GM18873 (cell line): ENCODE measurements around the gene PAQR8.

Source experiments
- ATAC-seq: cut with Tn5 transposase; IDR thresholded peaks from one replicate; pipeline ENCODE4 v1.9.1; 2021; ENCODE audit warnings: mild to moderate bottlenecking, moderate library complexity, moderate number of reproducible peaks; ENCODE audit not compliant: unreplicated experiment, low FRiP score

The PAQR8 gene

DNA sequence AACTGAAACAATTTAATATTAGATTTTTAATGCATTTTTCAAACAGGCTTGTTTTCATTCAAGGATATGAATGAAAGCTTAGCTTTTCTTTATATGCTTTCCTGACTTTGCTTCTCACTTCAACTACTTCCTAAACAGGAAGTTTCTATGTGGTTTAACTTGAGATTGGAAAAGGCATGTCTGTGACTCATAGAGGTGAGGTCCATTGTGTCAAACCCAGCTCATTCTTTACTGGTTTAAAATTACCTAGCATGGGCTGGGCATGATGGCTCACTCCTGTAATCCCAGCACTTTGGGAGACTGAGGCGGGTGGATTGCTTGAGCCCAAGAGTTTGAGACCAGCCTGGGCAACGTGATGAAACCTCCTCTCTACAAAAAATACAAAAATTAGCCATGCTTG lies 92.6 kb downstream of the PAQR8 start:
- ATAC-seq, result no peak

DNA sequence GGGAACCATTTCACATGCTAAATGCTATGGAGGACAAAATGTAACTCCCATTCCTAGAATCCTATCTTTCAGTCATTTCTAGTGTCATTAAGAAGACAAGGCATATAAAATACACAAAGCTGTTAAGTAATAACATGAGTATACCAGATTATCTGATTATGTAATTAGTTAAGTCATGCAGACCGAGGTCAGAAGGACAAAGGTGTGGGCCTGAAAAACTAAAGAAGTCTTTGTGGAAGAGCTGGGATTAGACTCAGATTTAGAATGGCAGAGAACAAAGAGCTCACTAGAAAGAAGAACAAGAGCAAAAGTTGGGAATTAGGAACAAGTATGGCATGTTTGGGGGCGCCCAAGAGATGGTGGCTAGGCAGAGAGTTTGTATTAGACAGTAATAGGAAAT lies 95.1 kb downstream of the PAQR8 start:
- no peak for ATAC-seq
